PC-3 (cell line): Measurements from ENCODE around the gene CRELD1. TPM values are rescaled to one million over a fixed set of nuclear protein-coding genes. Genes with fewer than 3 reads are reported as not detected.
A peak's percentile ranks its signal among the peaks of the same experiment; 100 is the strongest.
"Not testable (repeated sequence)": the region's sequence is repeated elsewhere in the genome, so short reads cannot be mapped to it uniquely, and the experiment has no call there.

Experiments
- ATAC-seq: fragments of 200-7000 bp; cut with Tn5 transposase; 2 replicates; pipeline ENCODE4 v1.9.1; 2020; ENCODE audit warnings: mild to moderate bottlenecking, moderate library complexity
- BruUV-seq: library from RNA; stranded (reverse); fragments of 400-500 nt; replicated peaks from 2 replicates; lab custom pipeline; 2021; lab: Mats Ljungman, UMichigan
- CTCF ChIA-PET: fragments of 300-600 bp; sonication (Branson Sonifier 250); formaldehyde crosslinking; loops from one replicate; lab custom pipeline; 2022; ENCODE audit warnings: antibody characterized with exemption; lab: Charles Lee
- POLR2A ChIA-PET: fragments of 300-600 bp; sonication (Branson Sonifier 250); formaldehyde crosslinking; loops from one replicate; lab custom pipeline; 2022; ENCODE audit warnings: antibody characterized with exemption; ENCODE audit not compliant: unreplicated experiment; lab: Charles Lee
- DNase-seq: peaks from one replicate; pipeline ENCODE4 v3.0.0-alpha.2; 2015
- H2AFZ ChIP-seq: fragments of 300-600 bp; sonication (generic); 2 replicates; pipeline ENCODE4 v1.6.0; 2016; ENCODE audit warnings: antibody characterized with exemption, low read length
- H3F3A ChIP-seq: fragments of 300-600 bp; sonication (generic); one replicate; pipeline ENCODE4 v1.6.0; 2017; ENCODE audit warnings: antibody characterized with exemption, low read length, control low read depth, mild to moderate bottlenecking; ENCODE audit not compliant: unreplicated experiment
- H3K27ac ChIP-seq: fragments of 300-600 bp; sonication (generic); 2 replicates; pipeline ENCODE4 v1.5.1; 2016; ENCODE audit warnings: mild to moderate bottlenecking, low read length
- H3K27me3 ChIP-seq: fragments of 300-600 bp; sonication (generic); 2 replicates; pipeline ENCODE4 v1.6.1; 2016; ENCODE audit warnings: low read length, mixed read lengths
- H3K36me3 ChIP-seq: fragments of 300-600 bp; sonication (generic); 2 replicates; pipeline ENCODE4 v1.6.1; 2016; ENCODE audit warnings: low read depth, mixed run types, low read length, mixed read lengths
- H3K4me1 ChIP-seq: fragments of 300-600 bp; sonication (generic); 2 replicates; pipeline ENCODE4 v1.5.1; 2016; ENCODE audit warnings: low read length; ENCODE audit not compliant: insufficient read depth
- H3K4me2 ChIP-seq: fragments of 300-600 bp; sonication (generic); 2 replicates; pipeline ENCODE4 v1.6.0; 2016; ENCODE audit warnings: low read length
- H3K4me3 ChIP-seq: fragments of 300-600 bp; sonication (generic); 2 replicates; pipeline ENCODE4 v1.5.1; 2016; ENCODE audit warnings: mild to moderate bottlenecking, low read length, mixed read lengths
- H3K79me2 ChIP-seq: fragments of 300-600 bp; sonication (generic); 2 replicates; pipeline ENCODE4 v1.6.1; 2017; ENCODE audit warnings: low read length, mixed read lengths
- H3K9ac ChIP-seq: fragments of 300-600 bp; sonication (generic); 2 replicates; pipeline ENCODE4 v1.6.0; 2016; ENCODE audit warnings: mild to moderate bottlenecking, low read length
- H3K9me2 ChIP-seq: fragments of 300-600 bp; sonication (generic); replicated peaks from 2 replicates; pipeline ENCODE4 v1.6.1; 2016; ENCODE audit warnings: mixed run types, low read length, mixed read lengths
- H3K9me3 ChIP-seq: fragments of 300-600 bp; sonication (generic); 2 replicates; pipeline ENCODE4 v1.6.1; 2016; ENCODE audit warnings: low read length, mixed read lengths
- H4K20me1 ChIP-seq: fragments of 300-600 bp; sonication (generic); 2 replicates; pipeline ENCODE4 v1.6.1; 2016; ENCODE audit warnings: low read length, mixed read lengths
- EZH2 ChIP-seq: fragments of 300-600 bp; sonication (generic); IDR thresholded peaks from one replicate; pipeline ENCODE4 v1.6.1; 2017; ENCODE audit warnings: antibody characterized with exemption, mild to moderate bottlenecking, low read length; ENCODE audit not compliant: unreplicated experiment
- EZH2phosphoT487 ChIP-seq: fragments of 300-600 bp; sonication (generic); IDR thresholded peaks from 2 replicates; pipeline ENCODE4 v1.6.1; 2018; ENCODE audit warnings: mild to moderate bottlenecking, antibody characterized with exemption, low read length, borderline replicate concordance
- intact Hi-C: fragments of 100-400 bp; cut with micrococcal nuclease; formaldehyde crosslinking; loops from 2 replicates; pipeline ENCODE4 v1.9.0; 2023
- total RNA-seq: library from RNA; depleted of rRNA; stranded (reverse); fragments of >200 nt; gene quantifications from 2 replicates; pipeline ENCODE4 v1.2.3, GENCODE V29; 2014
- TF ChIP-seq, protein P1 (sequence below): fragments of 300-600 bp; sonication (generic); conservative IDR thresholded peaks from 2 replicates; pipeline ENCODE4 v1.5.1; 2017; ENCODE audit warnings: antibody characterized with exemption, low read depth, mild to moderate bottlenecking, low read length

The CRELD1 gene
- total RNA-seq, 1 experiment from 2014 or later = 22.0 TPM

GRCh38 chr3:9935966-9936510 lies 2.4 kb downstream of the CRELD1 start:
- CTCF ChIA-PET = no interaction called here
- no peak for ATAC-seq

GRCh38 chr3:9937486-9938238 lies 4.0 kb downstream of the CRELD1 start:
- no TSS peak for BruUV-seq
- Histone ChIP-seq H3K4me2 (no peak overlapping the region), H2AFZ (no peak overlapping the region), H3K4me3 (no peak overlapping the region), H3K36me3 (no peaks in the 10 kb centered on the region), H3K9ac (no peak overlapping the region), H3K9me3 (no peaks in the 10 kb centered on the region), H3K27ac (no peak overlapping the region), H3K79me2 (peaks cover 19% of the 10 kb centered on the region), H3K4me1 (peaks cover 30% of the 10 kb centered on the region), H3F3A (no peaks in the 10 kb centered on the region), H4K20me1 (no peaks in the 10 kb centered on the region), H3K9me2 (no peaks in the 10 kb centered on the region), H3K27me3 (no peaks in the 10 kb centered on the region)
- ATAC-seq (no peak), DNase-seq (no peak)
- no peak for TF ChIP-seq EZH2
- no peak for TF ChIP-seq EZH2phosphoT487
- TF ChIP-seq, protein P1, sequence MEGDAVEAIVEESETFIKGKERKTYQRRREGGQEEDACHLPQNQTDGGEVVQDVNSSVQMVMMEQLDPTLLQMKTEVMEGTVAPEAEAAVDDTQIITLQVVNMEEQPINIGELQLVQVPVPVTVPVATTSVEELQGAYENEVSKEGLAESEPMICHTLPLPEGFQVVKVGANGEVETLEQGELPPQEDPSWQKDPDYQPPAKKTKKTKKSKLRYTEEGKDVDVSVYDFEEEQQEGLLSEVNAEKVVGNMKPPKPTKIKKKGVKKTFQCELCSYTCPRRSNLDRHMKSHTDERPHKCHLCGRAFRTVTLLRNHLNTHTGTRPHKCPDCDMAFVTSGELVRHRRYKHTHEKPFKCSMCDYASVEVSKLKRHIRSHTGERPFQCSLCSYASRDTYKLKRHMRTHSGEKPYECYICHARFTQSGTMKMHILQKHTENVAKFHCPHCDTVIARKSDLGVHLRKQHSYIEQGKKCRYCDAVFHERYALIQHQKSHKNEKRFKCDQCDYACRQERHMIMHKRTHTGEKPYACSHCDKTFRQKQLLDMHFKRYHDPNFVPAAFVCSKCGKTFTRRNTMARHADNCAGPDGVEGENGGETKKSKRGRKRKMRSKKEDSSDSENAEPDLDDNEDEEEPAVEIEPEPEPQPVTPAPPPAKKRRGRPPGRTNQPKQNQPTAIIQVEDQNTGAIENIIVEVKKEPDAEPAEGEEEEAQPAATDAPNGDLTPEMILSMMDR = no peak
- ChIA-PET POLR2A (no interaction called here), CTCF (no interaction called here)
- intact Hi-C loops = no loop called here

More at GRCh38 chr3:9935966-9936510, 2.4 kb downstream of the CRELD1 start:
- TF ChIP-seq, protein P1 = no peak
- TF ChIP-seq EZH2 (no peak), EZH2phosphoT487 (no peak)
- Histone ChIP-seq H3K9ac (no peak overlapping the region), H3K36me3 (no peaks in the 10 kb centered on the region; the same call in 1 of the 2 replicates), H4K20me1 (no peaks in the 10 kb centered on the region), H3K4me1 (peaks cover 33% of the 10 kb centered on the region), H2AFZ (no peak overlapping the region), H3K27me3 (no peaks in the 10 kb centered on the region), H3K4me3 (no peak overlapping the region), H3K9me2 (no peaks in the 10 kb centered on the region), H3K9me3 (no peaks in the 10 kb centered on the region), H3K4me2 (peak overlapping the region; percentile 91; the same call in 1 of the 2 replicates), H3K79me2 (peaks cover 19% of the 10 kb centered on the region), H3K27ac (no peak overlapping the region), H3F3A (no peaks in the 10 kb centered on the region)
- DNase-seq = no peak
- POLR2A ChIA-PET = no interaction called here
- no TSS peak for BruUV-seq
- intact Hi-C loops = no loop called here

DNA sequence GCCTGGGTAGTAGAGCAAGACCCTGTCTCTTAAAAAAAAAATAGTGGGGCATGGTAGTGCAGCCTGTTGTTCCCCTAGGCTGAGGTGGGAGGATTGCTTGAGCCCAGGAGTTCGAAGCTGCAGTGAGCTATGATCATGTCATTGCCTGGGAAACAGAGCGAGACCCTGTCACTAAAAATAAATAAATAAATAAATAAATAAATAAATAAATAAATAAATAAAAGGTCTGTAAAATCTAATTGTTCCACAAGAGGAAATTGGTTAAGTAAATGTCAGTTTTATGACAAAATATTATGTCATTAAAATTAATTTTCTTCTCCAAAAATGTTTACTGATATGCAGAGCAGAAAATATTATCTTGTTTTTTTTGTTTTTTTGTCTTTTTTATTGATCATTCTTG lies 5.3 kb downstream of the CRELD1 start:
- Histone ChIP-seq H3F3A (no peaks in the 10 kb centered on the region), H3K9ac (no peak overlapping the region), H4K20me1 (no peaks in the 10 kb centered on the region), H3K4me2 (no peak overlapping the region), H3K4me3 (no peak overlapping the region), H3K79me2 (peaks cover 19% of the 10 kb centered on the region), H3K27ac (no peak overlapping the region), H3K27me3 (no peaks in the 10 kb centered on the region), H3K9me2 (no peaks in the 10 kb centered on the region), H2AFZ (no peak overlapping the region), H3K4me1 (peaks cover 22% of the 10 kb centered on the region), H3K36me3 (no peaks in the 10 kb centered on the region), H3K9me3 (no peaks in the 10 kb centered on the region)
- ChIA-PET CTCF (no interaction called here), POLR2A (no interaction called here)
- intact Hi-C loops = no loop called here
- no peak for TF ChIP-seq EZH2
- TF ChIP-seq, protein P1 = no peak
- no peak for TF ChIP-seq EZH2phosphoT487
- no peak for ATAC-seq
- DNase-seq = no peak
- BruUV-seq = no TSS peak

- H3K4me3 ChIP-seq, ATAC-seq, H3F3A ChIP-seq, H2AFZ ChIP-seq, H3K36me3 ChIP-seq, H3K79me2 ChIP-seq, H3K9me2 ChIP-seq, DNase-seq, CTCF ChIA-PET, H4K20me1 ChIP-seq, H3K27ac ChIP-seq, BruUV-seq, intact Hi-C loops, H3K9me3 ChIP-seq, POLR2A ChIA-PET, H3K4me2 ChIP-seq, H3K9ac ChIP-seq, H3K27me3 ChIP-seq: not testable (repeated sequence)
- H3K4me1 ChIP-seq = peaks cover 13% of the 10 kb centered on the region
These were observed 6.3 kb downstream of the CRELD1 start for GRCh38 chr3:9939906-9940305.
